CD14-positive monocyte (primary cell): ENCODE data around the gene MLXIP. TPM values are rescaled to one million over a fixed set of nuclear protein-coding genes. Genes with fewer than 3 reads are reported as not detected.

Experiments
- DNase-seq, 3 donors: peaks; one replicate each; pipeline ENCODE4 v3.0.0-alpha.2; 2011 to 2022
- H2AFZ ChIP-seq: 2 replicates; pipeline ENCODE4 v1.6.0; 2012; ENCODE audit warnings: mild to moderate bottlenecking, low read depth, low read length, inconsistent platforms; ENCODE audit not compliant: insufficient read depth, poor library complexity, severe bottlenecking
- H3K27ac ChIP-seq, 2 donors: 1 replicate in 1 of 2; 2 replicates in 1 of 2; pipeline ENCODE4 v1.5.1; 2012 to 2013; ENCODE audit warnings: low read length in 2 of 2, control low read depth in 1 of 2, inconsistent platforms in 1 of 2, low read depth in 1 of 2, mild to moderate bottlenecking in 1 of 2
- H3K27me3 ChIP-seq, 2 donors: one replicate each; pipeline versions ENCODE4 v1.6.0 to v1.6.1; 2011 to 2013; ENCODE audit warnings: low read length in 2 of 2; ENCODE audit not compliant: control insufficient read depth in 2 of 2, insufficient read depth in 2 of 2
- H3K36me3 ChIP-seq, 2 donors: replicated peaks in 1 of 2; 1 replicate in 1 of 2; 2 replicates in 1 of 2; pipeline versions ENCODE4 v1.5.1 to v1.6.1; 2012 to 2013; ENCODE audit warnings: low read length in 2 of 2, control low read depth in 1 of 2, inconsistent platforms in 1 of 2, mild to moderate bottlenecking in 1 of 2; ENCODE audit not compliant: insufficient read depth in 2 of 2, control insufficient read depth in 1 of 2
- H3K4me1 ChIP-seq, 2 donors: 1 replicate in 1 of 2; 2 replicates in 1 of 2; pipeline versions ENCODE4 v1.5.1 to v1.6.1; 2012 to 2013; ENCODE audit warnings: low read length in 2 of 2, control low read depth in 1 of 2, inconsistent platforms in 1 of 2, mild to moderate bottlenecking in 1 of 2, moderate library complexity in 1 of 2; ENCODE audit not compliant: insufficient read depth in 2 of 2, control insufficient read depth in 1 of 2
- H3K4me2 ChIP-seq: replicated peaks from 2 replicates; pipeline ENCODE3; 2012; ENCODE audit warnings: low read length, moderate library complexity, mild to moderate bottlenecking; ENCODE audit not compliant: poor library complexity, severe bottlenecking; ENCODE audit errors: extremely low read depth
- H3K4me3 ChIP-seq, 3 experiments: fragments of 200-600 bp in 1 of 3; sonication (generic) in 1 of 3; replicated peaks in 1 of 3; 1 replicate in 2 of 3; 2 replicates in 1 of 3; pipeline ENCODE4 v1.5.1; 2011 to 2013; ENCODE audit warnings: low read length in 3 of 3, mild to moderate bottlenecking in 3 of 3, control low read depth in 2 of 3, low read depth in 2 of 3, inconsistent platforms in 1 of 3, moderate library complexity in 1 of 3
- H3K79me2 ChIP-seq: 2 replicates; pipeline ENCODE4 v1.6.0; 2012; ENCODE audit warnings: mild to moderate bottlenecking, control low read depth, inconsistent platforms, low read length, moderate library complexity; ENCODE audit not compliant: insufficient read depth
- H3K9ac ChIP-seq: 2 replicates; pipeline ENCODE4 v1.6.0; 2017; ENCODE audit warnings: low read length, mild to moderate bottlenecking; ENCODE audit not compliant: insufficient read depth, poor library complexity, severe bottlenecking
- H3K9me3 ChIP-seq, 2 donors: replicated peaks in 1 of 2; 1 replicate in 1 of 2; 2 replicates in 1 of 2; pipeline versions ENCODE4 v1.5.1 to v1.6.1; 2012 to 2013; ENCODE audit warnings: low read length in 2 of 2, control low read depth in 1 of 2; ENCODE audit not compliant: control insufficient read depth in 1 of 2, insufficient read depth in 1 of 2
- H4K20me1 ChIP-seq: 2 replicates; pipeline ENCODE4 v1.6.0; 2012; ENCODE audit warnings: mild to moderate bottlenecking, low read length, control low read depth, moderate library complexity; ENCODE audit not compliant: insufficient read depth
- H3K27ac Mint-ChIP-seq, 7 donors: one replicate each; pipeline ENCODE4 v1.8.0; 2020; ENCODE audit warnings: mild to moderate bottlenecking in 7 of 7, mixed read lengths in 7 of 7, moderate library complexity in 6 of 7, inconsistent platforms in 2 of 7
- H3K27me3 Mint-ChIP-seq, 3 donors: one replicate each; pipeline ENCODE4 v1.8.0; 2021 to 2022; ENCODE audit warnings: low read depth in 3 of 3, mild to moderate bottlenecking in 3 of 3, mixed read lengths in 3 of 3, moderate library complexity in 3 of 3, inconsistent platforms in 1 of 3
- H3K36me3 Mint-ChIP-seq, 2 donors: one replicate each; pipeline ENCODE4 v1.8.0; 2020; ENCODE audit warnings: mixed read lengths in 2 of 2, inconsistent platforms in 1 of 2, mild to moderate bottlenecking in 1 of 2
- H3K4me1 Mint-ChIP-seq: one replicate; pipeline ENCODE4 v1.8.0; 2020; ENCODE audit warnings: mild to moderate bottlenecking, mixed read lengths
- H3K4me3 Mint-ChIP-seq, 2 donors: one replicate each; pipeline ENCODE4 v1.8.0; 2020; ENCODE audit warnings: mild to moderate bottlenecking in 2 of 2, mixed read lengths in 2 of 2, moderate library complexity in 1 of 2
- H3K9me3 Mint-ChIP-seq, 7 donors: one replicate each; pipeline ENCODE4 v1.8.0; 2020 to 2022; ENCODE audit warnings: mixed read lengths in 7 of 7, mild to moderate bottlenecking in 6 of 7, moderate library complexity in 6 of 7, inconsistent platforms in 2 of 7
- CTCF ChIP-seq: fragments of 200-600 bp; IDR thresholded peaks from one replicate; pipeline ENCODE4 v1.8.0; 2022; ENCODE audit warnings: antibody characterized with exemption, mild to moderate bottlenecking
- WGBS: methylation state at CpG from one replicate; pipeline ENCODE4 v1.1.5; 2013; ENCODE audit warnings: missing lambda C conversion rate; ENCODE audit not compliant: insufficient coverage; 5-methylcytosine and 5-hydroxymethylcytosine counted together
- intact Hi-C, 2 donors: fragments of 100-400 bp; cut with micrococcal nuclease; formaldehyde crosslinking; loops; one replicate each; pipeline versions ENCODE4 v1.15.0 to v1.15.1; 2023
- polyA plus RNA-seq, 3 donors: library from polyadenylated mRNA; depleted of rRNA in 1 of 3; unstranded in 2 of 3; stranded (reverse) in 1 of 3; fragments of 300-500 nt in 2 of 3; fragments of >200 nt in 1 of 3; fragmentation: Illumina TruSeq in 2 of 3; gene quantifications; 1 replicate in 2 of 3; 2 replicates in 1 of 3; pipeline ENCODE4 v1.2.3, GENCODE V29; 2012 to 2021

The MLXIP gene
- polyA plus RNA-seq, 3 donors, result 4.5 to 44.8 (median 4.6) TPM

GRCh38 chr12:122045262-122045661 is 33.3 kb upstream of the MLXIP start:
- Histone ChIP-seq H3K27ac (no peak overlapping the region), H3K9me3 (no peaks in the 10 kb centered on the region), H3K4me1 (peaks cover 9% of the 10 kb centered on the region in 2 donors), H4K20me1 (no peaks in the 10 kb centered on the region), H3K9ac (no peak overlapping the region), H3K27me3 (no peaks in the 10 kb centered on the region), H3K4me3 (no peak overlapping the region), H3K4me2 (no peak overlapping the region), H2AFZ (no peak overlapping the region), H3K36me3 (no peaks in the 10 kb centered on the region), H3K79me2 (no peaks in the 10 kb centered on the region)
- no peak for TF ChIP-seq CTCF
- no peaks in the 10 kb centered on the region for H3K9me3 Mint-ChIP-seq
- intact Hi-C loops, result no loop called here
- peaks cover 6% of the 10 kb centered on the region for H3K4me1 Mint-ChIP-seq
- peaks cover 0 to 2% (median 0%) of the 10 kb centered on the region in 3 donors for H3K27me3 Mint-ChIP-seq
- no peak overlapping the region for H3K4me3 Mint-ChIP-seq
- H3K27ac Mint-ChIP-seq, result peak overlapping the region in 1 of 7 donors; percentile 32
- WGBS, result 95% methylated on average over 7 of the region's 7 CpGs
- H3K36me3 Mint-ChIP-seq, result peaks cover 0 to 45% of the 10 kb centered on the region in 2 donors
- DNase-seq, result no peak

GRCh38 chr12:122046145-122046544 is 32.4 kb upstream of the MLXIP start:
- H3K36me3 Mint-ChIP-seq, result peaks cover 0 to 40% of the 10 kb centered on the region in 2 donors
- no peaks in the 10 kb centered on the region for H3K27me3 ChIP-seq
- H3K4me2 ChIP-seq, result no peak overlapping the region
- H3K4me1 ChIP-seq, result peaks cover 9% of the 10 kb centered on the region in 2 donors
- H3K36me3 ChIP-seq, result no peaks in the 10 kb centered on the region
- H3K27ac ChIP-seq, result no peak overlapping the region
- no peak for TF ChIP-seq CTCF
- H3K4me3 Mint-ChIP-seq, result no peak overlapping the region
- intact Hi-C loops, result no loop called here
- no peaks in the 10 kb centered on the region for H4K20me1 ChIP-seq
- H3K4me1 Mint-ChIP-seq, result peaks cover 6% of the 10 kb centered on the region
- H3K27me3 Mint-ChIP-seq, result peaks cover 0 to 2% (median 0%) of the 10 kb centered on the region in 3 donors
- no peak overlapping the region for H3K4me3 ChIP-seq
- DNase-seq, result no peak
- no peaks in the 10 kb centered on the region for H3K9me3 ChIP-seq
- no peak overlapping the region for H3K9ac ChIP-seq
- 88% methylated on average over 7 of the region's 7 CpGs for WGBS
- H3K27ac Mint-ChIP-seq, result peak overlapping the region in 1 of 7 donors; percentile 41
- no peak overlapping the region for H2AFZ ChIP-seq
- peaks cover 0 to 1% (median 0%) of the 10 kb centered on the region in 7 donors for H3K9me3 Mint-ChIP-seq
- no peaks in the 10 kb centered on the region for H3K79me2 ChIP-seq
